AG04449 (cell line): ENCODE measurements around the gene CEP192.
A peak's percentile ranks its signal among the peaks of the same experiment; 100 is the strongest.

Experiments used
- CTCF ChIA-PET: fragments of 350-600 bp; formaldehyde crosslinking; extraction: SDS; loops from one replicate; lab custom pipeline; 2021; ENCODE audit warnings: antibody characterized with exemption; lab: Yijun Ruan, JAX
- POLR2A ChIA-PET: fragments of 400-600, 350-600 bp; formaldehyde crosslinking; extraction: SDS; loops from one replicate; lab custom pipeline; 2020; ENCODE audit warnings: antibody characterized with exemption, inconsistent platforms; lab: Yijun Ruan, JAX
- DNase-seq: peaks from one replicate; pipeline ENCODE4 v3.0.0-alpha.2; 2010; ENCODE audit warnings: low read depth, low spot score
- H3K4me3 ChIP-seq: 2 replicates; pipeline ENCODE4 v1.5.1; 2011; ENCODE audit warnings: low read depth, mild to moderate bottlenecking, control low read depth, low read length
- CTCF ChIP-seq: IDR thresholded peaks from one replicate; pipeline ENCODE4 v1.5.1; 2011; ENCODE audit warnings: mild to moderate bottlenecking, moderate library complexity, low read length, control low read depth, inconsistent platforms; ENCODE audit not compliant: insufficient read depth; ENCODE audit errors: missing control alignments

Gene CEP192

GRCh38 chr18:13125191-13125590 is 134.0 kb downstream of the CEP192 start:
- no peak overlapping the region for H3K4me3 ChIP-seq
- ChIA-PET CTCF (interaction anchor here (0.9 to 5.4 kb wide), 3 partner anchors 12 to 35 kb away, joined by 3 to 23 read pairs (median 12); no protein-coding TSS in a partner anchor), POLR2A (no interaction called here)
- TF ChIP-seq CTCF, result no peak
- DNase-seq, result no peak

DNA sequence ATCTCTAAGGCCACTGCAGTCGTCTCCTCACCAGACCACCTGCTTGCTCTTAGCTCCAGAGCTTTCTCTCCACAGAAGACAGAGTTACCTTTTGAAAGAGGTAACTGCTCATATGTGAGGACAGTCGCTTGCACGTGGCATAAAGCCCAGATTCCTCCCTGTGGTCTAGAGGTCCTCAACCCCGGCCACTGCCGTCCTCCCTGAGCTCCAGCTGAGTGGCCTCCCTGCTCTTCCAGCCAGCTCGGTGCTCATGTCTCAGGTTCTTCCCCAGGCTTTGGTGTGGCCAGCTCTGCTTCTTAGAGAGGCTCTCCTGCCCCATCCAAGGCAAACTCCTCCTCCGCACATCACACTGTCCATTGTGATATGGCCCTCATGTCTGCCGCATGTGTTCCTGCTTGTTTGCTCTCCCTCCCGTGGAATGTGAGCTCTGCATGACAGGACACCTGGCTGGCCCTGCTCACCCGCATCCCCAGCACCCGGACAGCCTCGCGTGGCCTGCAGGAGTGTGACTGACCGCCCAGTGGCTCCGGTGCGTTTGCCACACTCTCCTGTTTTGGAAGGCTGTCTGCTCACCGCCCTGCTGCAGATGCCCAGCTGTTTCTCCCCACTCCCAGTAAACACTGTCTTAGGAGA is 135.9 kb downstream of the CEP192 start:
- CTCF ChIA-PET, result interaction anchor here (0.7 to 1.2 kb wide), 2 partner anchors 13 to 14 kb away, joined by 3 to 4 read pairs; no protein-coding TSS in a partner anchor
- TF ChIP-seq CTCF, result no peak
- H3K4me3 ChIP-seq, result no peak overlapping the region
- DNase-seq, result no peak
- POLR2A ChIA-PET, result interaction anchor here (0.5 kb wide), 1 partner anchor 16 kb away, joined by 3 read pairs; no protein-coding TSS in a partner anchor

DNA sequence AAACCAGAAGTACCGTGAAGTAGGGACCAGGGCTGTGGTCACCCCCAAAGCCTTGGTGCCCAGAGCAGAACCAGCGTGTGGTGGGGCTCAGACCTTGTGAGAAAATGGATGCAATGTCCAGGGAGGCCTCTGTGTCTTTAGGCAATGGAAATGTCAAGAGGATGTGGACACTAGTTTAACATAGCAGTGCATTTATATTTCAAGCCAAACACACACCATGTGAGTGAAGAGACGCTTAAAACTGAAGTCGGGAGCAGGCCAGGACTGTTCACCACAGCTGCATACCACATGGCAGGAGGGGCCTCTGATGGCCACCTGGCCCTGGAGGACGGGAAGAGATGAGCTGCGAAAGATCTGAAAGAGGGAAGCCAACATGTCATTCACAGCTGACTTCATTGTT is 140.1 kb downstream of the CEP192 start:
- POLR2A ChIA-PET, result no interaction called here
- no peak for DNase-seq
- CTCF ChIA-PET, result no interaction called here
- no peak overlapping the region for H3K4me3 ChIP-seq
- no peak for TF ChIP-seq CTCF

DNA sequence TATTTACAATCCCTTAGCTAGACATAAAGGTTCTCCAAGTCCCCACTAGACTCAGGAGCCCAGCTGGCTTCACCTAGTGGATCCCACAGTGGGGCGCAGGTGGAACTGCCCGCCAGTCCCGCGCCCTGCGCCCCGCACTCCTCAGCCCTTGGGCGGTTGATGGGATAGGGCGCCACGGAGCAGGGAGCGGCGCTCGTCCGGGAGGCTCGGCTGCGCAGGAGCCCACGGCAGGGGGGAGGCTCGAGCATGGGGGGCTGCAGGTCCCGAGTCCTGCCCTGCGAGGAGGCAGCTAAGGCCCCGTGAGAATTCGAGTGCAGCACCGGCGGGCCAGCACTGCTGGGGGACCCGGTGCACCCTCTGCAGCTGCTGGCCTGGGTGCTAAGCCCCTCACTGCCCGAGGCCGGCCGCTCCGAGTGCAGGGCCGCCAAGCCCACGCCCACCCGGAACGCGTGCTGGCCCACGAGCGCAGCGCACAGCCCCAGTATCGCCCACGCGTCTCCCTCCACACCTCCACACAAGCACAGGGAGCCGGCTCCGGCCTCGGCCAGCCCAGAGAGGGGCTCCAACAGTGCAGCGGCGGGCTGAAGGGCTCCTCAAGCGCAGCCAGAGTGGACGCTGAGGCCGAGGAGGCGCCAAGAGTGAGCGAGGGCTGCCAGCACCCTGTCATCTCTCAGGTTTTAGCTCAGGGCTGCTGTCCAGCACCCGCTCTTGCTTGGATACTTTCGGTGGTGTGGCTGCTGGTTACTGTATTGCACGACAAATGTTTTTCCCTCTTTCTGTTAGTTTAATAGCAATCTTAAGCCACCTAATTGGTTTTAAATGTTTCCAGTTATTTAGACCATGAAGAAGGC is 143.6 kb downstream of the CEP192 start:
- POLR2A ChIA-PET, result no interaction called here

DNA sequence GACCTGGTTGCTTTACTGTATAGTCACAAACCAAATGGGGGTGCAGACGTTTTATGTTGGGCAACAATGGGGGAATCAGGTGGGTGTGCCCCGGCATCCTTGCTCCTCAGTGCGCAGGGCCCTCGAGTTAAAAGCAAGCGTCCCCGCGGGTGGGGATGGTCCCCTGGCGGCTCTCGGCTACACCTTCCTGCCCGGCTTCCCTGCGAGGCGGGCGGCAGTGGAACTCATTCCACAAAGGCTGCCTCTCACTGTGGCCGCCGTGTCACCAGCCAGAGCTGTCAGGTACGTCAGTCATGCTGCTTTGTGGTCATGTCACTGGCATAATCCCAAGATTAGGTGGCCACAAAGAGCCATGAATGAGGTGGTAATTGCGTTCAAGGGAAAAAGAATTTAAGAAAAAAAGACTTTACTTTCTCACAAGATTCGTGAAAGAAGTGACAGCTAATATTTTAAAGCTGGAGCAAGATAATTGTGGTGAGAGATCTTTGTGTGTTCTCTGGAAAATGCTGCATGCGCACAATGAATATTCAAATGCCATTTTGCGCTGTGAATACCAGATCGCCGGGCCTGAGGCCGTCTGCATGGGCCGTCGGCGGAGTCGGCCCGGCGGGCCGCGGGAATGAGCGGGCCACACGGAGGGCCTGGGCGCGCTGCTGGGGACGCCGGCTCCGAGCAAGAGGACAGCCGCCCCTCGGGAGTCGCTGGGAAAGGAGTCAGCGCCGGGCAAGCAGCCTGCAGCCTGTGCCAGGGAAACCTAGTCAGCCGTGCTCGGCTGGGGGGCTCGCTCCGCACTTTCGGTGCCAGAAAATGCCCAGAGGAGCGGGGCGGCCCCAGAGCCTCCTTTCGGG is 145.1 kb downstream of the CEP192 start:
- no peak for DNase-seq
- POLR2A ChIA-PET, result no interaction called here
- no peak for TF ChIP-seq CTCF
- CTCF ChIA-PET, result interaction anchor here (0.9 kb wide), 1 partner anchor 21 kb away, joined by 4 read pairs; no protein-coding TSS in a partner anchor
- H3K4me3 ChIP-seq, result peak overlapping the region; percentile 59

More for the DNA sequence above, 143.6 kb downstream of the CEP192 start:
- CTCF ChIA-PET, result interaction anchor here (2.1 kb wide), 1 partner anchor 25 kb away, joined by 9 read pairs; no protein-coding TSS in a partner anchor
- no peak for TF ChIP-seq CTCF
- DNase-seq, result no peak
- no peak overlapping the region for H3K4me3 ChIP-seq
